IPS-NIHi11 (cell line): Measurements from ENCODE around the gene FAM204A.

ENCODE experiments used
- DNase-seq: peaks from one replicate; pipeline ENCODE4 v3.0.0; 2012; ENCODE audit warnings: mixed read lengths, low spot score

Gene FAM204A

DNA sequence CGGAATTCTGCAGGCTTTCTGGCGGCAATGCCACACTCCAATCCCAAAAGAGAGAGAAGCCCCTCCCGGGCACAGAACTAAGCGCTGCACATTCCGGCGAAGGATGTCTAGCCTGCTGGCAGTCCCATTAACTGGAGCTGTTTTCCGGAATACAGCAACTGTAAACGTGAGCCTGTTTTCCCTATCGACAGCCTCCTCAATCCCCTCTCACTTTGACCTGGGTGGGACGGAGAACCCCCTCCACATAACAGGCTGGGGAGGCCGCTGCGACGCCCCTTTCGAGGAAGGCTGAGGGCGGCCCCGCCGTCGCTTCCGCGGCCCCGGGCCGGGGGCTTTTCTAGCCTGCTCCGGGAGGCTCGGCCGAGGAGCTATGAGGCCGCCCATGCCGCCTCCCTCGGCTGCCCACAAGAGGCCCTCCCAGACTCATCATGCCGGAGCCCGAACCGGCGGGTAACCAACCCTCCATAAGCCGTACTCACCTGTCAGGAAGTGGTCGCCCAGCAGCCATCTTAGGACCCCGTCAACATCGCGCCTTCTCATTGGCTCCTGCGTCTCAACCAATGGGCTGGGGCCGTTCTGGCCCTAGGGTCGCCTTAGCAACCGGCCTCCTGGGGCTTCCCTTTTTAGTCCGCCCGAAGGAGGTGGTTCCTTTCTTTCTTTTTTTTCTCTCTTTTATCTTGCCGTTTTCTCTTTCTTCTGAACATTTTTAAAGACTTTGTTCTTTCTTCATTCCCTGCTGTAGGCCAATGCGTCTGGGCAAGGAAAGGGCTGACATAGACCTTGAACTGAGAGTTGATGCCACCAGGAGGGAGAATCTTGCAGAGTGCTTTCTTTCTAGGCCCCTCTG, at the start of gene FAM204A:
Gene FAM204A, minus strand, starts transcription at position 534 of the 847 bp plus-strand sequence. CDS start 5,909 bp downstream, outside the sequence.
- DNase-seq = peak; percentile 98

DNA sequence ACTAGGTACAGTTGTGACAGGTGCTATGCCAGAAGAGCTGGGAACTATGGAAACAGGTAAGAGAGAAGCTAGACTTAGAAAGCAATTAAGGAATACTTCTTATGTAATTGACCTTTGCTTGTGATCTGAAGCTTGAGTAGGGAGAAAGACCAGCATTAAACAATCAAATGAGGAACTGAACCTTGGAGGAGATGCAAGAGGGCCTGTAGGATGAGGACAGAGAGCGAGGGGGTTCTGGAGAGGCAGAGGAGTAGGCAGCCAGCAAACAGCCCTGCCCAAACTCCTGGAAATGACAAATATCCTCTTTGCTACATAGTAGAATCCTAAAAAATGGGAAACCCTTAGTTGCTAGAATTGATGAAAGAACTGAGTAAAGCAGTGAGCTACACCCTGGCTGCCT, 41.6 kb upstream of the FAM204A start:
- no peak for DNase-seq

DNA sequence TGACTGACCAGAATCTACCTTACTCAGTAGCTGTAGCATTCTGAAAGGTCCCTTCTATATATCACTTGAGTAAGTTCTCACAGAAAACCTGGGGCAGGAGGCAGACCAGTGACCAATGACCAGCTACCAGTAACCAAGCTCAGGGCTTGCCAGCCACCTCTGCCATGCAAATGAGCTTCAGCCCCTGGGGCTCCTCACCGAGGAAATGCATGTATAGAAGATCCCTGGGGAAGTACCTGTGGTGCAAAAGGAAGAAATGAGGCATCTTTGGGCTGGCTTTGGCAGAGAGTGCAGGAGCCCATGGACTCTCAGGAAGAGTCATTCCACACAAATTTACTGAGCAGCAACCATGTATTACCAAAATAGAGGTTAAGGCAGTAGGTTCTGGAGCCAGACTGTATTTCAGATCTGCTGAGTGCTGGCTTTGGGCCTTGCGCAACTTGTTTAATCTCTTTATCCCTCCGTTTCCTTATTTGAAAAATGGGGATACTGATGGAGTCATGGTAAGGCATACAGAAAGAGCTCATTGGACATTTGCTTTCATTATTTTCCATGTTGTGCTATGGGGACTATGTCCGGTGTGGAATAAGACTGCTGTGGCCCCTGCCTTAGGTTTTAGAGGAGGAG, 41.1 kb upstream of the FAM204A start:
- DNase-seq = no peak

- no peak for DNase-seq
Measured at GRCh38 chr10:118374404-118374803, 32.3 kb upstream of the FAM204A start.

- no peak for DNase-seq
Measured at GRCh38 chr10:118373786-118374185, 31.7 kb upstream of the FAM204A start.

- no peak for DNase-seq
Measured at GRCh38 chr10:118370499-118370898, 28.4 kb upstream of the FAM204A start.

DNA sequence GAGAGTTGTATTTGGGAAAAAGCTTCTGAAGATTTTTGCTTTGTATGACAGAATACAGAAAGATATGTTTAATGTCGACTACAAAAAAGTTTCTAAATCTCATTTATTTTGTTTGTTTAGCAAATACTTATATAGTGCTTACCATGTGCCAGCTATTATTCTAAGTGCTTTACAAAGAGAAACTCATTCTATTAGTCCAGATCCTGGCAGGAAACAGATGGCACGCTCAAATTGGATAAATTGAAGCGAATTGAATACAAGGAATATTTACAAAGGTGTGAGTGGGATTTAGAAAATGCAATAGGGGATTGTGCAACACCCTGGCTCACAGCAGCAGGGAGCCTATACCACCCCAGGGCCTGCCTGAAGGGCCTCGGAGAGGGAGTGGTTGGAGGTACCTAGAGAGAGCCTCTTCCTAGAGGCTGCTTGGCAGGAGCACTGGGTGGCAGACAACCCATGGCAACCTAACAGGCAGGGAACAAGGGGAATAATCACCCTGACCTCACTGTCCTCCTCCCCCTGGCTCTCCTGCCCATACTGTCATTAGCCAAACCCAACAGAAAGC, 27.6 kb upstream of the FAM204A start:
- DNase-seq = no peak

- no peak for DNase-seq
Measured at GRCh38 chr10:118365702-118366101, 23.6 kb upstream of the FAM204A start.

DNA sequence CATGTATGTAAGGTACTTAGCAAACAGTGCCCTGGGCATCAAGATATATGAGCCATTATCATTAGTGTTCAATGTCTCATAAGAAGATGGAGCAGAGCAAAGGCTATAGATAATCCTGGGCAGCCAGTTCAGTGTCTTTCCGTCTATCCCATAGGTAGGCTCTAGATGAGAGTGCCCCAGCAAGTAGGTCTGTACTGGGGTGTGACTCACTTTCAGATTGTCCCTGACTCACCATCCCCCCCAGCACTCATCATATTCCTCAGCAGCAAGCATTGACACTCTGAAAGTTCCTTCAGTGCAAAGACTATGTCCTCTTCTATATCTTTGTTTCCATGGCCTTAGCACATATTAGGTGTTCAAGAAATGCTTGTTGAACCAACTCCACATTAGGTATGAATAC, 20.0 kb upstream of the FAM204A start:
- no peak for DNase-seq

DNA sequence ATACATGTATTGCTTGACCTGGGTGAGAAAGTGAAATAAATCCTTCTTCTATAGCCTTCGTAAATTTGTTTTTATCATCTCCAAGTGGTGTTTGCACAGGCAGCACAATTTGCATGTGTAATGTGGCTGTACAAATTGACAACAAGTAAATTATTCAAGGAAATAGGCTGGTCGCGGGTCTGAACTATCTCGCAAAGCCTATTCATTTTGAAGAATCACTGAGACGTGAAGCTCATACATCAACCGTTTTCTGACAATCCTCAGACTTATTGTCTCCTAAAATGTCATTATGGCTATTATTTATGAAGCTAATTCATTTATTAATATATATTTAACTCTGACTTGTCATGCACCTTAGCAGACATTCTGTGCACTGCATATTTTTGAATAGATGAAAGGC, 16.2 kb upstream of the FAM204A start:
- no peak for DNase-seq

DNA sequence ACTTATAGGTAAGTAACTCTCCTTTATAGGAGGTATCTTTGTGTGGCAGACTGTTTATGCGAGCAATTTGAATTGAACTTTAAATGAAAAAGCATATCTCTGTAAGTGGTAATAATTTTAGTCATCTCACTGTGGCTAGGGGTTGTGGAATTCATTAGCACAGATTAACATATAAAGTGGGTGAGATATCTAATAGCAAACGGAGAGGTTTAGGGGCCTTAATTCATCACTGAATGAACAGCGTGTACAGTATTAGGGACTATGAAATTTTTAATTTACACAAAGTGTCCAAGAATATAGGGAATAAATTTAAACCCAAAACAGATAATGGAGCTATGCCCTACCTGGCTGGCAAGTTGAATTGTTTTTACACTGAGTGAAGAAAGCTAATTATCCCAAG, 15.7 kb upstream of the FAM204A start:
- DNase-seq = no peak

GRCh38 chr10:118356628-118357027, 14.5 kb upstream of the FAM204A start:
- no peak for DNase-seq

DNA sequence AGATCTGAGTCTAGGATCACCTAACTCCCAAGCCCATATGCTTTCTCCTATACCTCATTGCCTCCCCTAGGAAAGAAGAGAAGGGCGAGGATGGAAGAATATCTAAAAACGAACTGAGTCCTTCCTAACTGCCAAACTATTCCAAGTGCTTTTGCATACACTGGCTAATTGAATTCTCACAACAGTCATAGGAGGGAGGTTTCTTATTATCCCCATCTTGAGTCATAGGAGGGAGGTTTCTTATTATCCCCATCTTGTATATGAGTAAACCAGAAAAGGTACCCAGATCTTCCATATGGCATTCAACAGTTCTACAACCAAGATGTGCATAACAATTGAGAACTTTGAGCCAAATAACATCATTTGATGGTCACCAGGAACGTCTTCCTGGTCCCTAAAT, 13.1 kb upstream of the FAM204A start:
- DNase-seq = no peak

- DNase-seq = no peak
Measured at GRCh38 chr10:118349235-118349634, 7.1 kb upstream of the FAM204A start.

DNA sequence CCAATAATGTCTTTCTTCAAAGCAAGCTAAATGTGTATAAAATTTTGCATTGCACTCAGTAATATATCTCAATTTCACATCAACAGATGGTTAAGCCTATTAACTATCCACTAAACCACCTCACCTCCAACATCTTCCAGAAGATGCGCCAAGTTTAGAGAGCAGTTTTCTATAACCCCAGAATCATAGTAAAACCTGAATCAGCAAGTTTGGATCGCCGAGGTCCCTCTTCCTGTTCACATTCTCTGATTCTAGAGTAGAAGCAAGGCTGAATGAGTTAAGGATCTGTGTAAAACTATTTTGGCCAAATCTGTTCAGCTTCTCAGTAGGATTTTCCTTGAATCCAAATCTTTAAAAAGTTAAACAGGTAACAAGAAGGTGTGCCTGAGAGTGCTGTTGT, 1.4 kb upstream of the FAM204A start:
- no peak for DNase-seq

- no peak for DNase-seq
Measured at GRCh38 chr10:118343115-118343514, 991 bp upstream of the FAM204A start.

DNA sequence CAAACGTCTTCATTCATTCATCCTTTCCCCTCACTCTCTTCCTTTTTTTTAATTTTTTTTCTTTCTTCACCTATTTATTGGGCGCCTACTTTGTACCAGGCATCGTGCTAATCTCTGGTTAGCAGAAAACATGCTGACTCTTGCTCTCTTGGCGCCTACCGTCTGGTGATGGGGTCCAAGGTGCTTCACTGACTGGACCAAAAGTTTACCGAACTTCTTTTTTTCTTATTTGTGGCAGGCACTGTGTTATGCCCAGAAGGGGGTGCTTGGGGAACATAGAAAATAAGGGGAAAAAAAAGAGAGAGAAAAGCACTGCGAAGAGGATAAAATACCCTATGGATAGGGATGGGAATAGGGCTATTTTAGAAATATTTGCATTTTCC, 505 bp upstream of the FAM204A start:
- DNase-seq = no peak

- no peak for DNase-seq
Measured at GRCh38 chr10:118340486-118340885, 1.6 kb downstream of the FAM204A start.

DNA sequence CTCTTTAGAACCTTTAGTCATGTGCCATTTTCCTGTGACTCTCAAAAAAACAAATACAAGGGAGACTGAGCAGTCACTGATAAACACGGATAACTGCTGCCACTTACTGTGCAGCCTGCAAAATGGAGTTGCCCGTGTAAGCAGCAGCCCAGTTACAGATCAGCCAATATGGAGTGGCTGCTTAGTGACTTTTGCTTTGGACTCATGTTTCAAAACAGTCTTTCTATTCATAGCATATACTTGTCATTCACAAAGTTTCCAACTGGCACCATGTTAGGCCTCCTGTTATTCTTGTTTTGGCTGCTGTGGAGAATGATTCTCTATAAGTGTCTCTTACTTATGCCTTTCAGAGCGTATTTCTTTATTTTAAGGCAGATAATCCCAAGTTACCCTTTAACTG, 3.0 kb downstream of the FAM204A start:
- no peak for DNase-seq

DNA sequence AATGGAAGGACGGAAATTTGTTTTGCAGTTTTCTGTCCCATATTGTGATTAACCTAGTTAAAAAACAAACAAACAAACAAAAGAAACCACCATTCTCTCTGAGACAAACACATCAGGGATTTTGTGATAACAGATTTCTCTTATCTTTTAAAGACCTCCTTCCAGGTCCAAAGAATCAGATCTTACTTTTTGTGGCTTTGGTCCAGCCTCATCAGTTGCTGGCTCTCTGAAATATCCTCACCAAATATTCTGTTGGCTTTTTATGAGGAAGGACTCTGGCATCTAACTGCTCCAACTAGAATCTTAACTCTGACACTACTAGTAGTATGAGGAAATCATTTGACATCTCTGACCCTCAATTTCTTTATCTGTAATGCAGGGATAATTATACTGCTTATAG, 4.8 kb downstream of the FAM204A start:
- DNase-seq = no peak

GRCh38 chr10:118333871-118334270, 8.3 kb downstream of the FAM204A start:
- no peak for DNase-seq

DNA sequence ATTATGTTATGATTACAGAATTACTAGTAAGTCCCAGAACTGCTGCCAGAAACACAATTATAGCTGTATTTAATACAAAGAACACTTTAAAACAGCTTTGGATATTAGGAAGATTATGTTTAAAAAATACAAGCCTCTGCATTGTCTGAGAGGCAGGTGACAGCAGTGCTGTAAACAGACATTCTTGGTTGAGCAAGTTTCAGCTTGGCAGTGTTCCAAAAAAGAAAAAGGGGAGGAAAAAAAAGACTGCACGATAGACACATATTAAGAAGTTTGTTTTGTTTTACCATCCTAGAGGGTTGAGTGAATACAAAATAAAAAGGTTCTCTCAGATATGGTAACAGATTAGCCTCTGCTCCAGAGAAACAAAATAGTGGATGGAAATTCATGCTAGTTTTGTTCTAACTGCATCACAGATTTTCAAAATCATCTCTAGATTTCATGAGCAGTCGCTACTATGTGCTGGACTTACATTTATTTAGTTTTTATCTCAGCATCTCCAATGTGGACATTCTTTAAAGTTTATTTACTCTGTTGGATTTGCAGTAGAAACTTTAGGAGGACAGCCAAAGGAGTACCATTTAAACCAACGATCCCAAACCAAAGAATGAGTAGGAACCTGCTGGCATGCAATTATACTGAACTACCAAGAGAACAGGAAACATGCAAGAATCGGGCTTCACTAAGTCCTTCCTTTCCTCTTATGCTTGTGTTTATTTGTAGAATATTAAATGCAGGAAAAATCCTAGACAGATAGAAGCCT, 9.0 kb downstream of the FAM204A start:
- no peak for DNase-seq

GRCh38 chr10:118332236-118332635, 9.9 kb downstream of the FAM204A start:
- DNase-seq = peak; percentile 23
